ENCODE results near the gene RTN4RL1. TPM values are rescaled to one million over a fixed set of nuclear protein-coding genes. Genes with fewer than 3 reads are reported as not detected.

The RTN4RL1 gene
- total and polyA plus RNA-seq, 9 of the 15 experiments (the other 6 are each of a cell fraction or from before 2014, with no cell fraction given) = 0.04 to 0.06 (median 0.04) TPM; not detected in 5

DNA sequence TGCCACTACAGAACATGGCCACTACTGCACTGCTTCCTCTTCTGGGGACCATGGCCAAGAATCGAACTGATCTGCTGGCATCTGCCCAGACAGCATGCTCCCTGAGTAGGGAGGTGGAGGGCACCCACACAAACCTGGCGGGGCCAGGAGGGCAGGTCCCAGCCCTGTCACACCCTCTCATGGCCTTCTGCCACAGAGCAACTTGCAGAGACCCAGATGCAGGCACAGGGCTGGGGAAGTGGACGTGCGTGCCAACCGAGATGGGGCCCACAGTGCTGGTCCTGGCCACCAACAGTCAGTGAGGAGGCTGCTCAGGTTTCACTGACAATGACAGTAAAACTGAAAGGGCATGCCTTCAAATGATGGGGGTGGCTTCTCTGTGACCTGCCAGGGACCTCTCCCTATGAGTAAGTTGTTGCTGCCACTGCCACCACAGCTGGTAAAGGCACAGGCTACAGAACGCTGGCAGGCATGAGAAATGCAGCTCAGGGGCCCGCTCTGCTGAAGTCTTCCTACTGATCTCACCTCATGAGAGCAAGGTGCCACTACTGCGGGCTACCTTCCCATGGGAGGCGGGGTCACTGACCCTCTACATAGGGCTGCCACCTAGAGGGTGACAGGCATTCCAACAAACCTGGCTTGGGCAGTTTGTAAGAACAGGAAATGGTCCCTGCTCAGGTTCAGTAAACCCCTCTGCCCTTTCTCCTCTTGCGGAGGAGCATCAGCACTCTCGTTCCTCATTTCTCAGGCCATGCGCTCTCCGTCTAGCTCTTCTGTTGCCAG lies 45.3 kb upstream of the RTN4RL1 start:
- Histone ChIP-seq H3K9me3 (replicated peaks; ENCODE audit: control insufficient read depth, insufficient read depth, low read depth, low read length) (no peaks in the 10 kb centered on the region), H3K4me1 (replicated peaks in 1 of 2; ENCODE audit: control insufficient read depth in 2 of 2, insufficient read depth in 2 of 2, low read length in 2 of 2) (peaks cover 0 to 2% of the 10 kb centered on the region in 2 experiments; a peak in 1 of 5 replicates), H3K36me3 (ENCODE audit: control insufficient read depth, insufficient read depth, low read length) (peaks cover 11% of the 10 kb centered on the region; the same call in 1 of the 3 replicates), H3K27me3 (ENCODE audit: control insufficient read depth in 2 of 2, insufficient read depth in 2 of 2, low read length in 2 of 2) (no peaks in the 10 kb centered on the region), H3K79me2 (ENCODE audit: control insufficient read depth, insufficient read depth, low read length) (no peaks in the 10 kb centered on the region), H3K4me2 (ENCODE audit: insufficient read depth, low read length) (no peak overlapping the region), H4K20me1 (replicated peaks; ENCODE audit: control insufficient read depth, insufficient read depth, low read length) (no peaks in the 10 kb centered on the region), H3K4me3 (no peak overlapping the region), H3K9me1 (ENCODE audit: control insufficient read depth, insufficient read depth, low read length) (no peaks in the 10 kb centered on the region), H3K27ac (ENCODE audit: extremely low read depth, low read depth, low read length) (no peak overlapping the region), H3K9ac (ENCODE audit: insufficient read depth in 1 of 2, low read depth in 2 of 2, low read length in 2 of 2) (no peak overlapping the region), H2AFZ (ENCODE audit: low read depth, low read length) (no peak overlapping the region)
- in situ Hi-C loops (cut with MboI) = no loop called here
- intact Hi-C loops (cut with micrococcal nuclease) = no loop called here
- POLR2A ChIA-PET = interaction anchor here (0.5 to 0.6 kb wide), 2 partner anchors 9 to 11 kb away, joined by 3 read pairs; no protein-coding TSS in a partner anchor
- TF ChIP-seq, protein P1, sequence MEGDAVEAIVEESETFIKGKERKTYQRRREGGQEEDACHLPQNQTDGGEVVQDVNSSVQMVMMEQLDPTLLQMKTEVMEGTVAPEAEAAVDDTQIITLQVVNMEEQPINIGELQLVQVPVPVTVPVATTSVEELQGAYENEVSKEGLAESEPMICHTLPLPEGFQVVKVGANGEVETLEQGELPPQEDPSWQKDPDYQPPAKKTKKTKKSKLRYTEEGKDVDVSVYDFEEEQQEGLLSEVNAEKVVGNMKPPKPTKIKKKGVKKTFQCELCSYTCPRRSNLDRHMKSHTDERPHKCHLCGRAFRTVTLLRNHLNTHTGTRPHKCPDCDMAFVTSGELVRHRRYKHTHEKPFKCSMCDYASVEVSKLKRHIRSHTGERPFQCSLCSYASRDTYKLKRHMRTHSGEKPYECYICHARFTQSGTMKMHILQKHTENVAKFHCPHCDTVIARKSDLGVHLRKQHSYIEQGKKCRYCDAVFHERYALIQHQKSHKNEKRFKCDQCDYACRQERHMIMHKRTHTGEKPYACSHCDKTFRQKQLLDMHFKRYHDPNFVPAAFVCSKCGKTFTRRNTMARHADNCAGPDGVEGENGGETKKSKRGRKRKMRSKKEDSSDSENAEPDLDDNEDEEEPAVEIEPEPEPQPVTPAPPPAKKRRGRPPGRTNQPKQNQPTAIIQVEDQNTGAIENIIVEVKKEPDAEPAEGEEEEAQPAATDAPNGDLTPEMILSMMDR (IDR thresholded peaks at IDR 0.05 in 2 of 3, conservative IDR thresholded peaks at IDR 0.05 in 1 of 3; ENCODE audit: insufficient read depth in 2 of 3, low read depth in 1 of 3, low read length in 3 of 3) = peak in 1 of 3 experiments; percentile 15; a peak in 1 of 6 replicates
- TF ChIP-seq, protein P2, sequence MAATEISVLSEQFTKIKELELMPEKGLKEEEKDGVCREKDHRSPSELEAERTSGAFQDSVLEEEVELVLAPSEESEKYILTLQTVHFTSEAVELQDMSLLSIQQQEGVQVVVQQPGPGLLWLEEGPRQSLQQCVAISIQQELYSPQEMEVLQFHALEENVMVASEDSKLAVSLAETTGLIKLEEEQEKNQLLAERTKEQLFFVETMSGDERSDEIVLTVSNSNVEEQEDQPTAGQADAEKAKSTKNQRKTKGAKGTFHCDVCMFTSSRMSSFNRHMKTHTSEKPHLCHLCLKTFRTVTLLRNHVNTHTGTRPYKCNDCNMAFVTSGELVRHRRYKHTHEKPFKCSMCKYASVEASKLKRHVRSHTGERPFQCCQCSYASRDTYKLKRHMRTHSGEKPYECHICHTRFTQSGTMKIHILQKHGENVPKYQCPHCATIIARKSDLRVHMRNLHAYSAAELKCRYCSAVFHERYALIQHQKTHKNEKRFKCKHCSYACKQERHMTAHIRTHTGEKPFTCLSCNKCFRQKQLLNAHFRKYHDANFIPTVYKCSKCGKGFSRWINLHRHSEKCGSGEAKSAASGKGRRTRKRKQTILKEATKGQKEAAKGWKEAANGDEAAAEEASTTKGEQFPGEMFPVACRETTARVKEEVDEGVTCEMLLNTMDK (IDR thresholded peaks at IDR 0.05; ENCODE audit: borderline replicate concordance, insufficient read depth, low read depth, low read length, poor library complexity, severe bottlenecking) = peak; percentile 12
- no peak for TF ChIP-seq KLF16 (IDR thresholded peaks at IDR 0.05)
- TF ChIP-seq, protein P3, sequence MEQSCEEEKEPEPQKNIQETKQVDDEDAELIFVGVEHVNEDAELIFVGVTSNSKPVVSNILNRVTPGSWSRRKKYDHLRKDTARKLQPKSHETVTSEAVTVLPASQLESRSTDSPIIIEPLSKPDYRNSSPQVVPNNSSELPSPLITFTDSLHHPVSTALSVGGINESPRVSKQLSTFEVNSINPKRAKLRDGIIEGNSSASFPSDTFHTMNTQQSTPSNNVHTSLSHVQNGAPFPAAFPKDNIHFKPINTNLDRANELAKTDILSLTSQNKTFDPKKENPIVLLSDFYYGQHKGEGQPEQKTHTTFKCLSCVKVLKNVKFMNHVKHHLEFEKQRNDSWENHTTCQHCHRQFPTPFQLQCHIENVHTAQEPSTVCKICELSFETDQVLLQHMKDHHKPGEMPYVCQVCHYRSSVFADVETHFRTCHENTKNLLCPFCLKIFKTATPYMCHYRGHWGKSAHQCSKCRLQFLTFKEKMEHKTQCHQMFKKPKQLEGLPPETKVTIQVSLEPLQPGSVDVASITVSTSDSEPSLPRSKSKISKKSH (CRISPR knock-in tag; IDR thresholded peaks at IDR 0.05) = no peak
- no peak for FAIRE-seq
- WGBS (ENCODE audit: insufficient coverage, low coverage, missing lambda C conversion rate) = 80% methylated on average over 8 of the region's 13 CpGs
- CTCF ChIA-PET (ENCODE audit: low intra/inter-chr PET ratio) = no interaction called here
- BruUV-seq (replicated peaks) = no TSS peak
- ATAC-seq = no peak
- DNase-seq (ENCODE audit: extremely low read depth in 1 of 4, low spot score in 3 of 4) = no peak
